Measurements from ENCODE around the gene ADAM12.

DNA sequence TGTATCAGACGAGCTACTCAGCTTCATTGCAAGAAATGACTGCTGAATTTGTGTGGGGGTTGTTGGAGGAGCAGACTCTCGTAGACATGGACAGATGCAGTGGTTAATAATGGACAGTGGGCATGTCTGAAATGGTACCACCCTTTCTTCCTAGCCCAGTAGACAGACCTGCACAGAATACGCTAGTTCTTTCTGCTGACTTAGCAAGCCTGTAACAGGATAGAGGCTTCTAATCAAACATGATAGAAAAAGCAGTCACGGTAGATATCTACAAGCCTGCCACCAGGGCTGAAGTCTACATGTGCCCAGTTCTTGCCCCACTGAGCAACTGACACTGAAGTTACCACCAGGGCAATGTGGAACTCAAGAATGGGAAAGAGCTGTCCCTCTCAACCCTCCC lies 303.9 kb downstream of the ADAM12 start:
- TF ChIP-seq ZNF175 (tag by site-specific recombination; IDR thresholded peaks at IDR 0.05) (no peak), ZNF624 (tag by site-specific recombination; IDR thresholded peaks at IDR 0.05) (no peak), ZNF311 (tag by site-specific recombination; IDR thresholded peaks at IDR 0.05; ENCODE audit: borderline replicate concordance) (no peak)
- TF ChIP-seq, protein P1, sequence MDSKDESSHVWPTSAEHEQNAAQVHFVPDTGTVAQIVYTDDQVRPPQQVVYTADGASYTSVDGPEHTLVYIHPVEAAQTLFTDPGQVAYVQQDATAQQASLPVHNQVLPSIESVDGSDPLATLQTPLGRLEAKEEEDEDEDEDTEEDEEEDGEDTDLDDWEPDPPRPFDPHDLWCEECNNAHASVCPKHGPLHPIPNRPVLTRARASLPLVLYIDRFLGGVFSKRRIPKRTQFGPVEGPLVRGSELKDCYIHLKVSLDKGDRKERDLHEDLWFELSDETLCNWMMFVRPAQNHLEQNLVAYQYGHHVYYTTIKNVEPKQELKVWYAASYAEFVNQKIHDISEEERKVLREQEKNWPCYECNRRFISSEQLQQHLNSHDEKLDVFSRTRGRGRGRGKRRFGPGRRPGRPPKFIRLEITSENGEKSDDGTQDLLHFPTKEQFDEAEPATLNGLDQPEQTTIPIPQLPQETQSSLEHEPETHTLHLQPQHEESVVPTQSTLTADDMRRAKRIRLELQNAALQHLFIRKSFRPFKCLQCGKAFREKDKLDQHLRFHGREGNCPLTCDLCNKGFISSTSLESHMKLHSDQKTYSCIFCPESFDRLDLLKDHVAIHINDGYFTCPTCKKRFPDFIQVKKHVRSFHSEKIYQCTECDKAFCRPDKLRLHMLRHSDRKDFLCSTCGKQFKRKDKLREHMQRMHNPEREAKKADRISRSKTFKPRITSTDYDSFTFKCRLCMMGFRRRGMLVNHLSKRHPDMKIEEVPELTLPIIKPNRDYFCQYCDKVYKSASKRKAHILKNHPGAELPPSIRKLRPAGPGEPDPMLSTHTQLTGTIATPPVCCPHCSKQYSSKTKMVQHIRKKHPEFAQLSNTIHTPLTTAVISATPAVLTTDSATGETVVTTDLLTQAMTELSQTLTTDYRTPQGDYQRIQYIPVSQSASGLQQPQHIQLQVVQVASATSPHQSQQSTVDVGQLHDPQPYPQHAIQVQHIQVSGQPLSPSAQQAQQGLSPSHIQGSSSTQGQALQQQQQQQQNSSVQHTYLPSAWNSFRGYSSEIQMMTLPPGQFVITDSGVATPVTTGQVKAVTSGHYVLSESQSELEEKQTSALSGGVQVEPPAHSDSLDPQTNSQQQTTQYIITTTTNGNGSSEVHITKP (tag by site-specific recombination; IDR thresholded peaks at IDR 0.05): no peak
